Type B pancreatic cell (in vitro differentiated cells): ENCODE data around the gene FBXW4. TPM values are rescaled to one million over a fixed set of nuclear protein-coding genes. Genes with fewer than 3 reads are reported as not detected.
A peak's percentile ranks its signal among the peaks of the same experiment; 100 is the strongest.

Source experiments
- DNase-seq: peaks from one replicate; pipeline ENCODE4 v3.0.0; 2021; ENCODE audit warnings: mixed read lengths; ENCODE audit not compliant: unreplicated experiment; ENCODE audit errors: extremely low spot score
- H3K27ac Mint-ChIP-seq: 2 replicates; pipeline ENCODE4 v1.8.0; 2021; ENCODE audit warnings: mild to moderate bottlenecking, mixed read lengths
- H3K27me3 Mint-ChIP-seq: 2 replicates; pipeline ENCODE4 v1.8.0; 2021; ENCODE audit warnings: mixed read lengths
- H3K36me3 Mint-ChIP-seq: 2 replicates; pipeline ENCODE4 v1.8.0; 2021; ENCODE audit warnings: mixed read lengths
- H3K4me1 Mint-ChIP-seq: one replicate; pipeline ENCODE4 v1.8.0; 2021; ENCODE audit warnings: mixed read lengths; ENCODE audit not compliant: unreplicated experiment
- H3K4me3 Mint-ChIP-seq: 2 replicates; pipeline ENCODE4 v1.8.0; 2021; ENCODE audit warnings: mild to moderate bottlenecking, mixed read lengths
- H3K9me3 Mint-ChIP-seq: 2 replicates; pipeline ENCODE4 v1.8.0; 2021; ENCODE audit warnings: mixed read lengths
- total RNA-seq: library from RNA; stranded (reverse); gene quantifications from 2 replicates; pipeline ENCODE4 v1.2.1, GENCODE V29; 2021; ENCODE audit warnings: low replicate concordance
- TF ChIP-seq, protein P1 (sequence below): fragments of 200-600 bp; sonication (generic); conservative IDR thresholded peaks from 2 replicates; pipeline ENCODE4 v1.5.0; 2021; ENCODE audit warnings: antibody characterized with exemption, mild to moderate bottlenecking

FBXW4 gene
- total RNA-seq, 1 donor from 2014 or later, result 43.7 TPM

DNA sequence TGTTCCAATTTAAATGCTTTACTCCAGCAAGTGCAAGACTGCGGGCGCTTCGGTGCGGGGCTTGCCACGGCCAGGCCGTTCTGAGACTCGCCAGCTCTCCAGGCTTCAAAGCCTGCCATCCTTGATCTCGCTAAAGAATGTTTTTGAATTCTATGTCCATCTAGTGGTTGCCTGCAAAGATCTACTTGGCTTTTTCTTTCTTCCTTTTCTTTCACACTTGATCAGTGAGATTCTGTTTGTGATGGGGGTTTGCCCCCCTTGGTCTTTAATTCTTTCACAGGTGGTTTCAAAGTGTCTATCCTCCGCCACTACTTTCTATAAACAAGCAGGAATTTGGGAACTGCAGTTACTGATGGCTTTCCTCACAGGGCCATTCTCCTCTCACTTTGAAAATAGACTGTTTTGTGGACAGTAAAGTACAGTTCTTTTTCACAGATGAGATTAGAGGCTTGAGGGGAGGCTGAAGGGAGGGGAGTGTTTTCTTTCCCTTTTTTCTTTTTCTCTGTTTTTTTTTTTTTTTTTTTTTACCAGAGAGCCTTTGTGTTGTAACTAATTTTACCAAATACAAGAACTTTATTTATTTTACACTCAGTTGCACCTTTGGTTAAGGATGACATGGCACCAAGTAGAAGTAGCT lies 15.2 kb upstream of the FBXW4 start:
- Mint-ChIP-seq H3K4me1 (peaks cover 9% of the 10 kb centered on the region), H3K9me3 (no peaks in the 10 kb centered on the region), H3K27me3 (peaks cover 28% of the 10 kb centered on the region), H3K4me3 (peak overlapping the region; percentile 2), H3K36me3 (no peaks in the 10 kb centered on the region), H3K27ac (no peak overlapping the region)
- TF ChIP-seq, protein P1, sequence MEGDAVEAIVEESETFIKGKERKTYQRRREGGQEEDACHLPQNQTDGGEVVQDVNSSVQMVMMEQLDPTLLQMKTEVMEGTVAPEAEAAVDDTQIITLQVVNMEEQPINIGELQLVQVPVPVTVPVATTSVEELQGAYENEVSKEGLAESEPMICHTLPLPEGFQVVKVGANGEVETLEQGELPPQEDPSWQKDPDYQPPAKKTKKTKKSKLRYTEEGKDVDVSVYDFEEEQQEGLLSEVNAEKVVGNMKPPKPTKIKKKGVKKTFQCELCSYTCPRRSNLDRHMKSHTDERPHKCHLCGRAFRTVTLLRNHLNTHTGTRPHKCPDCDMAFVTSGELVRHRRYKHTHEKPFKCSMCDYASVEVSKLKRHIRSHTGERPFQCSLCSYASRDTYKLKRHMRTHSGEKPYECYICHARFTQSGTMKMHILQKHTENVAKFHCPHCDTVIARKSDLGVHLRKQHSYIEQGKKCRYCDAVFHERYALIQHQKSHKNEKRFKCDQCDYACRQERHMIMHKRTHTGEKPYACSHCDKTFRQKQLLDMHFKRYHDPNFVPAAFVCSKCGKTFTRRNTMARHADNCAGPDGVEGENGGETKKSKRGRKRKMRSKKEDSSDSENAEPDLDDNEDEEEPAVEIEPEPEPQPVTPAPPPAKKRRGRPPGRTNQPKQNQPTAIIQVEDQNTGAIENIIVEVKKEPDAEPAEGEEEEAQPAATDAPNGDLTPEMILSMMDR, result peak; percentile 35
- DNase-seq, result no peak

DNA sequence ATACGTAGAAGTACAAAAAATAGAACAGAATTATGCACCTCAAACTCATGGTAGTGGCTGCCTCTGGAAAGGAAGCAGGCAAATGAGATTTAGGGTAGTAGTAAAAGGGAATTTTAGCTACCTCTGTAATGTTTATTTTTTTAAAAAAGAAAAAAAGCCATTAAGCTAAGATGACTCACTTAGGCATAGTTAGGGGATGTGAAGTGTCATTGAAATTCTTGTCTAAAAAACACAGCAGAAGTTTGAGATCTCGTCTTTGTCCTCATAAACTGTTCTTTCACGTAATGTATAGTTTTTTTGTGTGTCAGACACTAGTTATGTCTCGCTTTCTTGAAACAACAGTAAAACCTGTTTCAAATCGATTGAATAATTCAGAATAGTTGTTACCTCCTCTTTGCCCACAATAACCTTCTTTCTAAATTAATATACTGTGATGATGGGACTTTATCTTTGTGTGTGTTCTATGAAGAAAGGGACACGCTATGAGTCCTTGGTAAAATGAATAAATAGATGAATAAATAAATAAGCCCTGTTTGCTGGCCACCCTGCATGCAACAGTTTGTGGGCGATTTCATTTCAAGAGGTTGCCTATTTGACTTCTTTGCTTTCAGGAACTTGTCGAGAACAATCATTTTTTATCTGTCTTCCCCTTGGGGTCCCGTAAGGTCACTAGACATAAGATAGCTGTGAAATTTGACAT lies 14.5 kb upstream of the FBXW4 start:
- Mint-ChIP-seq H3K27ac (no peak overlapping the region), H3K27me3 (peaks cover 28% of the 10 kb centered on the region)
- DNase-seq, result no peak

DNA sequence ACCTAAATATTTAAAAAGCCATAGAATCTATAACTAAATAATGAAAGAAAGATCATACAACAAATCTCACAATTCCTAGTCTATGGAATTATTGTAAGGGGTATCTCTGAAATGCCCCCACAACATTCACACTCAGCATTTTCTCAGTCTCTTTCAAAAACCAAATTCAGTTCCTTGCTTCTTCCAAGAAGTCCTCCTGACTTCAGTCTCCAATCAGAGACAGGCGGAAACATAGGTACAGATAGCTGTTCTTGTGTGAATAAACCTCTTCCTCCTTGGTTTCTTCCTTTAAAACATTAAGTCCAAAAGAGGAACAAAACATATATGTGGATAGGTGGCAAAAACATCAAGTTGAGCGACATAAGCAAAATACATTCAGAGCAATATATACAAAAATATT lies 13.9 kb upstream of the FBXW4 start:
- Mint-ChIP-seq H3K27me3 (peaks cover 28% of the 10 kb centered on the region), H3K9me3 (no peaks in the 10 kb centered on the region), H3K36me3 (no peaks in the 10 kb centered on the region), H3K27ac (no peak overlapping the region), H3K4me1 (peaks cover 9% of the 10 kb centered on the region), H3K4me3 (no peak overlapping the region)
- TF ChIP-seq, protein P1, result peak; percentile 4
- no peak for DNase-seq

More for the DNA sequence above, 14.5 kb upstream of the FBXW4 start:
- TF ChIP-seq, protein P1, result no peak
- Mint-ChIP-seq H3K9me3 (no peaks in the 10 kb centered on the region), H3K36me3 (no peaks in the 10 kb centered on the region), H3K4me1 (peaks cover 9% of the 10 kb centered on the region), H3K4me3 (peak overlapping the region; percentile 2)

DNA sequence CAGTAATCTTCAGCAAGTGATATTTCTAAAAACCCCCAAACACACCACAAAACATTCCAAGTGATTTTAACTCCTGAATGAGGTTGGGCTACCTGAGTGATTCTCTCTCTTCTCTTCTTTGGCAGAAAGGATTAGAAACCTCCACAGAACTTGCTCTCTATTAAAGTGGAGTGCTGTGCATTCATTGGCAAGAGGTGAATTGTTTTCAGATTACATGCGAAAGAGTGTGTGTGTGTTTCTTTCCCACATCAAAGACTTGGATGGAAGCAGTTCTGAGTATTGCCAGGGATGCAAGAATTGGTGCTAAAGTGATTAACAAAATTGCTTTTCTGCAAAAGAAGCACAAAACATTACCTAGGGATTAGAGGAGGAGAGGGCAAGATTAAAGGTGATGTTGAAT lies 13.1 kb upstream of the FBXW4 start:
- no peak for DNase-seq
- no peak overlapping the region for H3K4me3 Mint-ChIP-seq

DNA sequence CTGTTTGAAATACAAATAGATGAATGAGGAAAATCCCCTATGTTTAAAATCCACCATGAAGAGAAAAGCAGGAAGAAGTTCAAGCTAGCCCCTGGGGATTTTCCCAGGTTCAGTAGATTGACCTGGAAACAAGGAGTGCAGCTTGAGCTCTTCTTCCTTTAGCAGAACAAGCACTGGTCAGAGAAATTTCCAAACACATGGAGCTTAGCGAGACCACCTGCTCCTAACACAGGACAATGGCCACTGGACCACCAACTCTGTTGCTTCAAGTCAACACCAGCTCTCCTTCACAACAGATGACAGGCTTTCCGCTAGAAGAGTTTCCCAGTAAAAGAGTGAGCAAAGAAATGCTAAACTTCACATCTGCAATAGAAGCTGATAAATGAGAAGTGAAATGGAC lies 9.4 kb upstream of the FBXW4 start:
- no peak for DNase-seq
- TF ChIP-seq, protein P1, result no peak
- Mint-ChIP-seq H3K36me3 (peaks cover 3% of the 10 kb centered on the region), H3K27ac (no peak overlapping the region), H3K9me3 (no peaks in the 10 kb centered on the region), H3K27me3 (peaks cover 20% of the 10 kb centered on the region), H3K4me3 (no peak overlapping the region), H3K4me1 (no peaks in the 10 kb centered on the region)

More for the DNA sequence above, 13.1 kb upstream of the FBXW4 start:
- Mint-ChIP-seq H3K27ac (no peak overlapping the region), H3K9me3 (no peaks in the 10 kb centered on the region), H3K36me3 (no peaks in the 10 kb centered on the region), H3K4me1 (peaks cover 9% of the 10 kb centered on the region), H3K27me3 (peaks cover 28% of the 10 kb centered on the region)
- TF ChIP-seq, protein P1, result no peak
